Colon (tissue), 2 donors: ENCODE data around the gene DENND4A.

Source experiments
- FAIRE-seq: peaks from 2 replicates; lab custom pipeline; 2012; peaks lifted over from hg19 to GRCh38; lab: Jason Lieb, UNC
- donor health status: control.
- donor health status: control.

DENND4A gene

DNA sequence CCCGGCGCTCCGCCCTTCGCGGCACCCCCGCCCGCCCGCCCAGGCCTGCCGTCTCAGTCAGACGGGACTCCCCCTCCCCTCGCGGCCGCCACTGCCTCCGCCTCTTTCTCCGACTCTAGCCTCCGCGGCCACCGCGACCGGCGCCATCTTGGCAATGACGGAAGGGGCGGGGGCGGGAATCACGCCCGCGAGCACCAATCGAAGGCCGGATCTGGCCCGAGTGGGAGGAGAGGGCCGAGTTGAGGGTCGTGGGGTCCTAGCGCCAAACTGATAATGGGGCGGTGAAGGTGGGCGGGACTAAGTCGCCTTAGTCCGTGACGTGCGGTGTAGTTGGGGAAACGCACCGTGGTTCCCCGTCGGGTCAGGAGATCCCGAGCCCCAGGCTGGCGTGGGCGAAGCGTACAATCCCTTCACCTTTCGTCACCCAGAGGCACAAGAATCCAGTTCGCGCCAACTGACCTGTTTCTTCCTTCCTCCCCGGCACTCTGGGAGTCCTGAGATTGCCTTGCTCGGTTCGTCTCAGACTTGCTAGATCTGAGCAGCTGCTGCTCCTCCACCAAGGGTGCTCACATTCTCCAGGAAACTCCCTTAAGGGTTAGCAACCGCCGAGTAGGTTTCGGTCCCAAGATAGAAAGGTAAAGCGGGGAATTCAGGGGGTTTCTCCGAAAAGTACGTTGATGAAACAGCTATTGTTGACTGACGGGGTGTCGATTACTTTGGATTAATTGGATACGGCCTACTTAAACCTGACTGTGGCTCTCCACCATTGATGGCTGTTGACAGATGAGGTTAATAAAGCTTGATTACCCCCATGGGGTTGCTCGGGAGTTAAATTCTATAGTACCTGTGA, at the start of gene DENND4A:
TSS of gene DENND4A (minus strand) at position 156 of the 850 bp plus-strand sequence. CDS start 35,843 bp downstream, outside the sequence.
- no peak for FAIRE-seq

DNA sequence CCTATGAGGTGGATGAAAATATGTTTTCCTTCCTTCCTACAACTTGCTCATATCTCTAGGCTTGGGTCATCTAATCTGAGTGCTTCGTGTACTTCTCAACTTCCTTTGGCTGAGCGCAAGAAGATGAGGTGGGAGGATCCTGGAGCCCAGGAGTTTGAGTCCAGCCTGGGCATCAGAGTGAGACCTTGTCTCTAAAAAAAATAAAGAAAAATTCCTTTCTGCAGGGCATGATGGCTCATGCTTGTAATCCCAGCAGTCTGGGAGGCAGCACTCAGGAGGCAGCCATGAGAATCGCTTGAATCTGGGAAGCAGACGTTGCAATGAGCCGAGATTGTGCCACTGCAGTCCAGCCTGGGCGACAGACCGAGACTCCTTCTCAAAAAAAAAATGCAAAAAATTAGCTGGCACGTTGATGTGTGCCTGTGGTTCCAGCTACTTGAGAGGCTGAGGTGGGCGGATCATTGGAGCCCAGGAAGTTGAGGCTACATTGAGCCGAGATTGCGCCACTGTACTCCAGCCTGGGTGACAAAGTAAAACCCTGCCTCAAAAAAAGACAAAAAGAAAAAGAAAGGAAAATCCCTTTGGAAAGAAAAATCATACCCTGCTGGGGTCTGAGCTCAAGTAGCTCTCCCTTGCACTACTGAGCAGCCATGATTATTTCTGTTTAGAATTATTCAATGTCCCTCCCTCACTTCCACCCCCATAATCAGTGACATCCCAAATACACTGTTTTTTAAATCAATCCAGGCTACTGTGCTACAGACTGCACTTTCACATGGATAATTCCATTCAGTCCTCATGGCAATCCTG, 49.2 kb upstream of the DENND4A start:
- FAIRE-seq, result no peak

DNA sequence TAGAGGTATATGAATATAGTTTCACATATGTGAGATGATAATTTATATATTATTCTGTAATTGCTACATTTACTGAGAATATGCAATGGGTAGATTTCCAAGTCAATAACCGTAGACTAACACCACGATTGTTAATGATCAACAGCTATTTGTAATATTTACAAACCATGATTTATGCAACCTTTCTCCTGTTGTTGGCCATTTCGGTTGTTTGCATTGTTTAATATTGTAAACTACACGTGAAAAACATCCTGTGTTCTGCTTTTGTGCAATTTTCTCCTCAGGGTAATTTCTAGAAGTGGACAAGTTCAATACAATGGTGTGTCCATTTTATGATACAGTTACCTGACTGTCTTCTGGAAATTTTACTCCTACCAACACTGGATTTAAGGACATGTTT, 47.9 kb upstream of the DENND4A start:
- no peak for FAIRE-seq

DNA sequence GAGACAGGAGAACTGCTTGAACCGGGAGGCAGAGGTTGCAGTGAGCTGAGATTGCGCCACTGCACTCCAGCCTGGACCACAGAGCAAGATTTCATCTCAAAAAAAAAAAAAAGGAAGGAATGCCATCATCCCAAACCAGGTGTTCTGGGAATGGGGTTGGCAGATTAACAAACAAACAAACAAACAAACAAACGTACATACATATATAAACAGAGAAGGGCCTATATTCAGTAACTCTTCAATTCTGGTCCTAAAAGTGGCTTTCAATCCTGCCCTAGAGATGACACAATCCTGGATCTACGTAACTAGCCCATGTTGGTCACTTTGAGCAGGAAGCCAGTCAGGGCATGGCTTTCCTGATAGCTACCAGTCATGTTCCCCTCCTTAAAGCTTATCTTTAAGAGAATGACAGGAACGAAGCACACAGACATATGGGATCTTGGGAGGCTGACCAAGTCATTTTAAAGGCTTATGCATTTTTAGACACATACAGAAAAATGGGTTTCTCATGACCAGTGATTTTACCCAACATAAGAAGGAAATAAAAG, 47.3 kb upstream of the DENND4A start:
- no peak for FAIRE-seq

DNA sequence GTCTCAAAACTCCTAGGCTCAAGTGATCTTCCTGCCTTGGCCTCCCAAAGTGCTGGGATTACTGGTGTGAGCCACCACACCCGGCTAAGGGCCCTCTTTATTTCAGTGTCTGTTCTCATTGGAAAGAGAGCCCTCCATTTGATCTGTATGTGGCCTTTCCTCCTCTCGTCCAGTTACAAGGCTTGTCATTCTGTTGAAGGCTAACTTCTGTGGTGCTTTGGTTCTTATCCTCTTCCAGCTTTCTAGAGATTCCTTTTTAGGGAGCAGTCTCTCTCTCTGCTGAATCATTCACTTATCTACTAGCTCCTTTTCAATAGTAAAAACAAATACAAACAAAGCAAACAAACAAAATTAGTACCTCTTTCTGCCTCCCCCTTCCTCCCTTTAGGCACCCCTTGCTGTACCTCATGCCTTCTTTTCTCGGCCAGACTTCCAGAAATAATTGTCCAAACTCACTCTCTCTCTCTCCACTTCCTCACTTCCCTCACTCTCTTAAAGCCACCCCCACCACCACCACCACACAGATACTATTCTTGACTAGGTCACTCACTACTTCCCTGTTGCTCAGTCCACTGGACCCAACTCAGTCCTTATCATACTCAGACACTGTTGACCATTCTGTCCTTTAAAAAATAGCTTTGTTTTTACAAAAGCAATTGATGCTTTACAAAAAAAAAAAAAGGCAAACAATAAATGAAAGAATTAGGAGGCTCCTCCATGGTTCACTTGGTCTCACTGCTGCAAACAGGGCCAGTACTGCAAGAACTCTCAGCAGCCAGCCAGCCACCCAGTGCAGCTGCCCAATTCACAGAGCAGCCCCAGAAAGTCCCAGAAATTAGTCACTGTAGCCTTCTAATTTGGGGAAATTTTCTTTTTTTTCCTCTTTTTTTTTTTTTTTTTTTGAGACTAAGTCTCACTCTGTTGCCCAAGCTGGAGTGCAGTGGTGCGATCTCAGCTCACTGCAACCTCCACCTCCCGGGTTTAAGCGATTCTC, 45.5 kb upstream of the DENND4A start:
- FAIRE-seq, result no peak

DNA sequence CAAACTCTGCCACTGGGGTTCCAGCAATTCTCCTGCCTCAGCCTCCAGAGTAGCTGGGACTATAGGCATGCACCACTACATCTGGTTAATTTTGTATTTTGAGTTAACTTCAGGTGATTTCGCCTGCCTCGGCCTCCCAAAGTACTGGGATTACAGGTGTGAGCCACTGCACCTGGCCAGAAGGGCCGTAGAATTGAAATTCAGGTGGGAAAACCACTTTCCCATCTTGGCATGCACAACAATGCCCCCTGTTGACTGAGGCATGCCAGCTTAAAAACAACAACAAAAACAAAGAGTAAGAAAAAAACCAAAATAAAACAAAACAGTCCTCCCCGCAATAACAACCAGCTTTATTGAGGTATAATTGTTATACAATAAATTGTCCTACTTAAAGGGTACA, 44.6 kb upstream of the DENND4A start:
- no peak for FAIRE-seq

DNA sequence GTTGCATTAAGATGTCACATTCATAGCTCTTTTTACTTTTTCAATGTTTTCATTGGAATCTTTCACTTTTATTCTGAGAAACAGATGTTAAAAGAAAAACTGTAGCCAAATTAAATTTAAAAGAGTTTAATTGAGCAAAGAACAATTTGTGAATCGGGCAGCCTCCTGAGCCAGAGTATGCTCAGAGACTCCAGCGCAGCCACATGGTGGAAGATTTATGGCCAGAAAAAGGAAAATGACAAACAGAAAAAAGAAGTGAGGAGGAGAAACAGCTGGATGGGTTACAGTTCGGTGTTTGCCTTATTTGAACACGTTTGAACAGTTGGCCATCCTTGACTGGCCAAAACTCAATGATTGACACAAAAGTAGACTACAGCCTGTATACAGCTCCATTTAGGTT, 43.4 kb upstream of the DENND4A start:
- no peak for FAIRE-seq

DNA sequence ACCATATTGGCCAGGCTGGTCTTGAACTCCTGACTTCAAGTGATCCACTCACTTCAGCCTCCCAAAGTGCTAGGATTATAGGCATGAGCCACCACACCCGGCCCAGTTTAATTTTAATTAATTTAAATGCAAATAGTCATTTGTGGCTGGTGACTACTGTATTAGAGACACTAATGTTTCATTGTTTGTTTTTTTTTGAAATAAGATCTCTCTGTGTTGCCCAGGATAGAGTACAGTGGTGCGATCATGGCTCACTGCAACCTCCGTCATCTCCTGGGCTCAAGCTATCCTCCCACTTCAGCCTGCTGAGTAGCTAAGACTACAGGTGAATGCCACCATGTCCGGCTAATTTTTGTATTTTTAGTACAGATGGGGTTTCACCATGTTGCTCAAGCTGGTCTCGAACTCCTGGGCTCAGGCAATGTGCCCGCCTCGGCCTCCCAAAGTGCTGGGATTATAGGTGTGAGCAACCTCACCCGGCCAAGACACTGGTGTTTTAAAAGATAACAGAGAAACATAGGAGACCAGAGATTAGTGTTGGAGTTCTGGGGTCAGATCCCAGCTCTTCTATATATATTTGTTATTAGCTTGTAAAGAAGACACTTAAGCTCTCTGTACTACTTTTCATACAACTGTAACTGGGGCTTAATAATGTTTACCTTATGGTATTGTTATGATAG, 42.6 kb upstream of the DENND4A start:
- FAIRE-seq, result no peak

DNA sequence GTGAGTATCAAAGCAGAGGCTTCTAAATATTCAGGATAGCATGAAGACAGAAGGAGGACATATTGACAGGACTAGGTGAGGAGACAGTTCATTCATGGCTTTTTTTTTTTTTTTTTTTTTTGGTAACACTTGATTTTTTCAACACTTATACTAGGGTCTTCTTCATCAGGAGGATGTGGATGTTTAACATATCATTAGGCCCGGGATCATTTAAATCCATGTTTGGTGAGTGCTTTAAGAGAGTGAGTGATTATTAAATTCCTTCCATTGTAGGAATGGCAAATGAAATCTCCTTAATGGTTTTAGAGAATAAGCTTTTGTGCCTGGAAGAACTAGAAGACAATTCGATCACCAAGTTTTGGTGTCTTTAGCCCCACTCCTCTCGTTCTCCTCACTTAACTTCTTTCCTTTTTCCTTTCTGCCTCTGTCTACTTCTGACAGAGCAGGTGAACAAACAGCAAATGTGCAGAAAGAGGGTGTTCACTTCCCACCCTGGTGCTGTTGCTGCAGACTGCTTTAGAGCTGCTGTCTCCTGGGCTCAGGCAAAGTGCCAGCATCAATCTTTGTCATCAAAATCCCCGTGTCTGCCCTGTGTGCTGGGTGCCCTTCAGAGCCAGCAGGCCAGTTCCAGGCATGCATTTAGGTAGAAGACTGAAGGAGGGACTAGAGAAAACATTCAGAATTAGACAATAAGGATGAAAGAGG, 41.6 kb upstream of the DENND4A start:
- FAIRE-seq, result no peak

DNA sequence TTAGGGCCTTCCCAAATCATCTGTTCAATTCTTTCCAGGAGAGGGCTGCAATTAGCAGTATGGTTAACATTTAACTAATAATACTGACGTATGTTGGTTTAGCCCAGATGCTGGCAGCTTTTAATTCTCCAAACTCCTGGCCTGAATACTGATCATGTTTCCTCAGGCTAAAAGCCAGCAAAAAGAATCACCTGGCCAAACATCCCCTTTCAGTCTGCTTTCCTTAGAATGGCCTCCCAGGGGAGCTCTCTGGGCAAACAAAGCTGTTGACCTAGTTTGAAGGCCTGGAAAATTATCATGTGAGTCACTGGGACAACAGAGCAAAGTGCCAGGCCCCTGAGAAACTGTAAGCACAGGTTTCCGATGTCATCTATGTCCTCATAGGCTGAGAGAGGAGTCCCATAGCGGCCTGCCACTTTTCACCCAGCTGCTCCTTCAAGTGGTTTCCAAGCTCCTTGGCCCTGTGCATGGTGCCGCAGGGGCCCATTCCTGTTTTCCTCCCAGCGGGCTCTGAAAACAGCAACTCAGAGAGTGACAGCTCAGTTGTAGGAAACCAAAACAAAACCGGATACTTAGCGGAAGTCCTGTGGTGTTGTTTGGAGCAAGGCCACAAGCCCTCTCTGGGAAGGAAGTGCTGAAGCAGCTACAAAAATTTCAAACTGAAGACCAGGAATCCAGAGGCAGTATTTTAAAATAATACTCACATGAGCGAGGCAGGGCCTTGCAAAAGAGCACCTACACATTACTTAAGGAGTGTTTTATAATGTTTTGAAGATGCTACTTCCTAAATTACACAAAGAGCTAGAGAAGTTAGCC, 40.7 kb upstream of the DENND4A start:
- no peak for FAIRE-seq

DNA sequence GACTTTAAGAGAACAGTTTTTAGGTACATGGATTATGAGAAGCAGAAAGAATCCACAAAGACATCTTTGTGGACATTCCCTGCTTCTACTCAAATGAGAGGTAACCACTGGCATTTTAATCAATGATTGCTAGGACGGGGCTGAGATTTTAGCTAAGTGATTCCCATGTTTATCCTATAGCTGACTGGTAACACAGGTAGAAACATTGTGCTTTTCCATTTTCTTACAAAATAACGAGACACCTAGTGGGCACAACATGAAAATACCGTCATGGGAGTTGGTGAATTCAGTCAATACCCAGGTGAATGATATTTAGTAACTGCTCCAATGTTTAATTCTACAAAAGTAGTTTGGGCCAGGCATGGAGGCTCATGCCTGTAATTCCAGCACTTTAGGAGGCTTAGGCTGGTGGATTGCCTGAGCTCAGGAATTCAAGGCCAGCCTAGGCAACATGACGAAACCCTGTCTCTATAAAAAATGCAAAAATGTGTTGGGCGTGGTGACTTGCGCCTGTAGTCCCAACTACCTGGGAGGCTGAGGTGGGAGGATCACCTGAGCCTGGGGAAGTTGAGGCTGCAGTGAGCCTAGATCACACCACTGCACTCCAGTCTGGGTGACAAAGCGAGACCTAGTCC, 37.2 kb upstream of the DENND4A start:
- no peak for FAIRE-seq

DNA sequence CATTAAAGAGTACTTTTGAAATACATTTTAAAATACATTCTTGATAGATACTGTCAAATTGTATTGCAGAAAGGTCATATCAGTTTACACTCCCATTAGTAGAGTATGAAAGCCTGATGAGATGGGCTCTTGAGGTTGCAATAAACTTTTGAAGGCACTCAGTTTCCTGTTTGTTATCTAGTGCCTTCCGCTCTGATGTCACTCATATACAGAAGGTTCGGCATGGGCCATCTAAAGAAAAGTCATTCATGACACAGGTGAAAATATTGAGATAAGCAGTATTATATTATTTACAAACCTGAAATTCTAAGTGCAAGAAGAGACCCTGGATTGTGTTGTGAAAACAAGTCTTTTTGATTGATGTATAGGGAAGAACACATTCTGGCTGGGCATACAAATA, 36.5 kb upstream of the DENND4A start:
- no peak for FAIRE-seq

DNA sequence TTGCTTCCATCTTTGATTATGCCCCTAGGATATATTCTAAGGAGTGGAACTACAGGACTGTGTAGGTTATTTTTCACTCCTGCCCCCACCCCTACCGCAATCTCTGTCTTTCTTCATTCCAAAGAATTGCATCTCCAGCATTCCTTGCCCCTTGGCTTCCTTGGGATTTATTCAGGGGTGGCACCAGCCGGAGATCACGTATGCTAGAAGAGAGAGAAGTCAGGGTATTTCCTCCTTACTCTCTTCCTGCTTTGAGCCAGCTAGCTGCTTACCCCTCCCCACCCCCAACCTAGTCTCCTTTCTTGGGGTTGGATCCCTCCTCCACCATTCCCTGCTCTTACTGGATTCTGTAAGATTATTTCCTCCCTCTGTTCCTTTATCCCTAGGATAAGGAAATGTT, 35.0 kb upstream of the DENND4A start:
- FAIRE-seq, result no peak

DNA sequence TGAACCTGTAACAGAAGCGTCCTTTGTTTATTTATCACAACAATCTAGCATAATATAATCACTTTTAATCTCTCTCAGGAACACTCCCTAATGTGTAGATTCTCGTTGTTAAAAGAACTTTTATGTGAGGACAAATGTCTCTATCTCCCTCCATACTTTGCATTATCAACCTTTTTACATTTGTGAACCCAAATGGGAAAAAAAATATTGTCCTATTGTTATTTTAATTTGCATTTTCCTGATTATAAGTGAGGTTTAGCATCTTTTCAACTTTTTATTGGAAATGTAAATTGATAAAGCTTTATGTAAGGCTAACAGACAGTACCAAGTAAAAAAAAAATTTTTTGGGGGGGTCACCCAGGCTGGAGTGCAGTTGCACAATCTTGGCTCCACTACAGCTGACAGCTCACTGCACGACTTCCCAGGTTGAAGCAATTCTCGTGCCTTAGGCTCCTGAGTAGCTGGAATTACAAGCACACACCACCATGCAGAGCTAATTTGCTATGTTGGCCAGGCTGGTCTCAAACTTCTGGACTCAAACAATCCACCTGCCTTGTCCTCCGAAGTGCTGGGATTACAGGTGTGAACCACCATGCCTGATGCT, 33.0 kb upstream of the DENND4A start:
- FAIRE-seq, result no peak

DNA sequence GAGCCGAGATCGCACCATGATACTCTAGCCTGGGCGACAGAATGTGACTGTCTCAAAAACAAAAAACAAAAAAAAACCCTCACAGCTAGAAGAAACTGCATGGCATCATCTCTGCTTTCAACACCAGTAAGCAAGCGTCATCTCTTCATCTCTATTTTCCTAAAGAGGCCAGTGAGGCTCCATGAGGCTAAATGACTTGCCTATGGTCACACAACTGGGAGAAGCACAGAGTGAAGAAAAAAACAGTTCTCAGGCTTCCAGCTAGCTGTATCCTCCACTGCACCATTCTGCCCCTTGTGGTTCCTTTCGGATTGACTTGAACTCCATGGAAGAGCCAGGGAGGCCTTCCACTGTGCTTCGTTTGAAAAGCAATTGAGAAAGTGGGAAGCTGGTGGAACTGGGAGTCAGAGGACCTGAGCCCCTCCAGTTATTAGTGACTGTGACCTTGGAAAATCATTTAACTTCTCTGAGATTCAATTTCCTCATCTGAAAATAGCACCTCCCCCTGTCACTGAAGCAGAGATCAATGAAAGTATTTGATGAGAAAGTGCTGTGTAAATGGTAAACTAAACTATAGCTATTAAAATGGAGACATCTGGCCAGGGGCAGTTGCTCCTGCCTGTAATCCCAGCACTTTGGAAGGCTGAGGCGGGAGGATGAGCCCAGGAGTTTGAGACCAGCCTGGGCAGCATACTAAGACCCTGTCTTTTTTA, 32.1 kb upstream of the DENND4A start:
- no peak for FAIRE-seq

DNA sequence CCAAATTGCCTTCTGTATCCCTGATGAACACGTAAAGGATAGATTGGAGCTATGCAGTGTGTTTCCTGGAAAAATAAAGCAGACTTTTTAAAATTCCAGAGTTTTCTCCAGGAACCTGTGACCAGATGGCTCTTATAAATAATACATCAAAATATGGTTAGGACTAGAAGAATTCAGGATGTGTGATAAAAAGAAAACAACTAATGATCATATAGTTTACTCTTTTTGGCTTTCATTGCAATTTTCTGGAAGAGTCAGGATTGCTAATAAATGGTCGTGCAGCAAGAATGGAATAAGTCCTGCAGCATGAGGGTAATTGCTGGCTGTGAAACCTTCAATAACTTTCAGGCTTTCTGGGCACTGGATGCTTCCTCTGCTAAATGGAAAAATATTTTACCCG, 30.2 kb upstream of the DENND4A start:
- FAIRE-seq, result no peak

DNA sequence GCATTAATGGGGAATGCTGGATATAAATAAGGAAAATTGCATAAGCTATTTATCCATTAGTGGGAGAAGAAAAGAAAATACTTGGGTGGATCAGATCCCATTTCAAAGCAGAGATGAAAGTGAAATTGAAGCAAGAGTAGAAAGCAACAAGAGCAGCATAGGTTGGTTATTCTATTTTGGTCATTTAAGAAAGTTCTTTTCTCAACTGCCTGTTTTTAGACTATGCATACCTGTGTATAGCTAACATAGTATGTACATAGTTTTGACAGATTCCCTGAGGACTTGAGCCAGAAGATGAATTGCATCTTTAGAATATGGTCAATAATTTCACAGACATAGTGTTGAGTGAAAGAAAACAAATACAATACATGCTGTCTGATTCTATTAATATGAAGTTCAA, 29.0 kb upstream of the DENND4A start:
- FAIRE-seq, result no peak

DNA sequence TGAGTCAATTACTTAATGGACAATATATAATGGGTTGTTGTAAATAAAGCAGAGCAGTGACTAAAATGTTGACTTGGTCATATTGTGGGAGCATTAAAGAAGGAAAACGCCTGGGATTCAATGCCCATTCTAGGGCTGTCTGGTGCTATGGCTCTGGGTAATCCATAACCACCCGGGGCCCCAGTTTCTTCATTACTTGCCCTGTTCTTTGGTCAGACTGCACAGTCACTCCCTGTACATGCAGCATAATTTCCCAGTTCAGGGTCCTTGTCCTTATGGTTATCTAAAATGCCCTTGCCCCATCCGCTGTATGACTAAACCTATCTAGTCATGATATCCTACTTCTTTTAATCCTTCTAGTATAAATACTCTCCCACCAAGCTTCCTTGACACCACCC, 27.5 kb upstream of the DENND4A start:
- no peak for FAIRE-seq
